DOHH2 (cell line): ENCODE measurements around the gene SLC29A1.

ENCODE experiments used
- H3F3A ChIP-seq: fragments of 200-600 bp; sonication (generic), shearing (Covaris generic); 2 replicates; pipeline ENCODE4 v1.6.0; 2016; ENCODE audit warnings: antibody characterized with exemption, mild to moderate bottlenecking; ENCODE audit not compliant: control insufficient read depth, insufficient read depth
- H3K27ac ChIP-seq: fragments of 200-600 bp; sonication (generic); 2 replicates; pipeline ENCODE4 v1.5.1; 2014; ENCODE audit warnings: low read depth, mild to moderate bottlenecking, low read length, moderate library complexity
- H3K27me3 ChIP-seq: fragments of 200-600 bp; sonication (generic); 2 replicates; pipeline ENCODE4 v1.6.1; 2014; ENCODE audit warnings: mild to moderate bottlenecking, low read length, mixed read lengths; ENCODE audit not compliant: control insufficient read depth
- H3K36me3 ChIP-seq: fragments of 200-600 bp; sonication (generic); 2 replicates; pipeline ENCODE4 v1.6.1; 2014; ENCODE audit warnings: mild to moderate bottlenecking, low read length, moderate library complexity, mixed read lengths; ENCODE audit not compliant: control insufficient read depth
- H3K4me1 ChIP-seq: fragments of 200-600 bp; sonication (generic); 2 replicates; pipeline ENCODE4 v1.6.1; 2014; ENCODE audit warnings: mild to moderate bottlenecking, low read length, mixed read lengths; ENCODE audit not compliant: control insufficient read depth
- H3K4me2 ChIP-seq: fragments of 200-600 bp; sonication (generic); 2 replicates; pipeline ENCODE4 v1.6.0; 2014; ENCODE audit warnings: mild to moderate bottlenecking, low read length, moderate library complexity
- H3K4me3 ChIP-seq: fragments of 200-600 bp; sonication (generic); 2 replicates; pipeline ENCODE4 v1.5.1; 2014; ENCODE audit warnings: mild to moderate bottlenecking, low read length, mixed read lengths
- H3K79me2 ChIP-seq: fragments of 200-600 bp; sonication (generic); 2 replicates; pipeline ENCODE4 v1.6.1; 2014; ENCODE audit warnings: mild to moderate bottlenecking, low read length, mixed read lengths; ENCODE audit not compliant: control insufficient read depth
- H3K9me2 ChIP-seq: fragments of 200-600 bp; sonication (generic); replicated peaks from 2 replicates; pipeline ENCODE4 v1.6.1; 2014; ENCODE audit warnings: mild to moderate bottlenecking, low read length, mixed read lengths; ENCODE audit not compliant: control insufficient read depth
- H3K9me3 ChIP-seq: fragments of 200-600 bp; sonication (generic); 2 replicates; pipeline ENCODE4 v1.6.1; 2014; ENCODE audit warnings: antibody characterized with exemption, low read length, mixed read lengths; ENCODE audit not compliant: control insufficient read depth, insufficient read depth
- H4K20me1 ChIP-seq: fragments of 200-600 bp; sonication (generic); 2 replicates; pipeline ENCODE4 v1.6.0; 2014; ENCODE audit warnings: low read depth, mild to moderate bottlenecking, antibody characterized with exemption, low read length, moderate library complexity; ENCODE audit not compliant: control insufficient read depth, insufficient read depth
- CTCF ChIP-seq: fragments of 200-600 bp; sonication (generic); IDR thresholded peaks from one replicate; pipeline ENCODE4 v1.5.1; 2014; ENCODE audit warnings: antibody characterized with exemption, mild to moderate bottlenecking, low read depth, low read length; ENCODE audit not compliant: poor library complexity, severe bottlenecking
- EZH2phosphoT487 ChIP-seq: fragments of 200-600 bp; sonication (generic); IDR thresholded peaks from 2 replicates; pipeline ENCODE4 v1.6.1; 2017; ENCODE audit warnings: borderline replicate concordance, mild to moderate bottlenecking, antibody characterized with exemption, low read length, moderate library complexity, mixed read lengths

The SLC29A1 gene

GRCh38 chr6:44254191-44255104 is 31.1 kb downstream of the SLC29A1 start:
- Histone ChIP-seq H3K4me1 (peaks cover 56% of the 10 kb centered on the region), H4K20me1 (peaks cover 14% of the 10 kb centered on the region), H3K27ac (no peak overlapping the region), H3K4me3 (0 out of 2 replicates have a peak overlapping the region, but pooled peaks have one; percentile 9), H3K9me3 (no peaks in the 10 kb centered on the region), H3K9me2 (no peaks in the 10 kb centered on the region), H3K27me3 (no peaks in the 10 kb centered on the region), H3K36me3 (peaks cover 79% of the 10 kb centered on the region), H3F3A (peaks cover 83% of the 10 kb centered on the region), H3K79me2 (peaks cover 26% of the 10 kb centered on the region), H3K4me2 (peak overlapping the region; percentile 94; the same call in 1 of the 2 replicates)
- TF ChIP-seq CTCF (no peak), EZH2phosphoT487 (no peak)

GRCh38 chr6:44255105-44255808 is 31.9 kb downstream of the SLC29A1 start:
- Histone ChIP-seq H3K27ac (peak overlapping the region; percentile 55), H3F3A (peaks cover 75% of the 10 kb centered on the region), H4K20me1 (peaks cover 6% of the 10 kb centered on the region), H3K9me2 (no peaks in the 10 kb centered on the region), H3K4me3 (peak overlapping the region; percentile 87), H3K4me2 (peak overlapping the region; percentile 94), H3K36me3 (peaks cover 79% of the 10 kb centered on the region), H3K9me3 (no peaks in the 10 kb centered on the region), H3K79me2 (peaks cover 17% of the 10 kb centered on the region), H3K4me1 (peaks cover 47% of the 10 kb centered on the region), H3K27me3 (no peaks in the 10 kb centered on the region)
- TF ChIP-seq EZH2phosphoT487 (no peak), CTCF (no peak)

GRCh38 chr6:44255871-44256774 is 32.7 kb downstream of the SLC29A1 start:
- H3K4me3 ChIP-seq, result peak overlapping the region; percentile 87
- H4K20me1 ChIP-seq, result no peaks in the 10 kb centered on the region; the same call in none of the 2 replicates
- peaks cover 79% of the 10 kb centered on the region for H3K36me3 ChIP-seq
- no peaks in the 10 kb centered on the region for H3K9me3 ChIP-seq
- no peak for TF ChIP-seq CTCF
- TF ChIP-seq EZH2phosphoT487, result no peak
- H3K27me3 ChIP-seq, result no peaks in the 10 kb centered on the region
- peaks cover 51% of the 10 kb centered on the region for H3K4me1 ChIP-seq
- peak overlapping the region; percentile 94 for H3K4me2 ChIP-seq
- peaks cover 14% of the 10 kb centered on the region for H3K79me2 ChIP-seq
- H3K9me2 ChIP-seq, result no peaks in the 10 kb centered on the region
- H3F3A ChIP-seq, result peaks cover 66% of the 10 kb centered on the region
- H3K27ac ChIP-seq, result peak overlapping the region; percentile 55
